GM19035 (cell line): ENCODE results near the gene FKBP1A.

Experiments
- ATAC-seq: cut with Tn5 transposase; IDR thresholded peaks from one replicate; pipeline ENCODE4 v1.9.1; 2021; ENCODE audit not compliant: unreplicated experiment

FKBP1A gene

DNA sequence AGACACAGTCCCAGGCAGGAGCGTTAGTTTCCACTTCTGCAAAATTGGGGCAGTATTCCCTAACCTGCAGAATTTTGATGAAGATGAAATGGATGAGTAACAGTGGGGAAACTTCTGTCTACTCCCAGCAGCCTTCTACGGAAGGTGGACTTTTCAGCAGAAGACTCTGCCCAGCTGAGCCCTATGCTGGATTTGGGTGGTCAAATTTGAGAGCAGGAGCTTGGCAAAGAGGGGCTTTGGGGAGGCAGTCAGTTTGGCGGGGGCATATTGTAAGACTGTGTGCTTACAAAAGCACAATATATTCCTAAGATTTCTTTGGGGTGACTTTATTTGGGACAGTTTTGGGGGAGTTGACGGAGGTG is 58.5 kb downstream of the FKBP1A start:
- no peak for ATAC-seq

GRCh38 chr20:1333462-1334369 is 59.1 kb downstream of the FKBP1A start:
- ATAC-seq: no peak

DNA sequence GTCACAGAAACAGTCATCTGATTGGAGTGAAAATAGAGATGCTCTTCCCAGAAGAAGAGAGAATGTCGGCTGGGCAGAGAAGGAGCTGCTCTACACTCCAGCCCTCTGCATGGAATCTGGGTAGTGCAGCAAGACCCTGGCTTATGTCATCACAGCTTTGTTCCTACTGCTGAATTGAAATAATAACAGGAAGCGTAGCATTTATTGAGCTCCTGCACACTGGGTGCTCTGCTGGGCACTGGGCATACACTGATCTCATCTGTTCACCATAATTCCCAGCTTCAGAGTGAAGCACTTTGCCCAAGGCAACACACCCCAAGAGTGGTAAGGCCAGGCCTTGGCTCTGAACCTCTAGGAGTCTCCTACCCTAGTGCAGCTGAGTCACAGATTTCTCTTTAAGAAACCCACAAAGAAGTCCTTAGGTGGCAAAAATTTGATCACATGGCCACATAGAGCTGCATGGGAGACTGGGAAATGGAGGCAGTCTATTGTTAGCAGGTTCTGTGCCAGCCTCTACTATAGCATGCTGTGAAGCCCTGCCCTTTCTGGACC is 60.0 kb downstream of the FKBP1A start:
- no peak for ATAC-seq

DNA sequence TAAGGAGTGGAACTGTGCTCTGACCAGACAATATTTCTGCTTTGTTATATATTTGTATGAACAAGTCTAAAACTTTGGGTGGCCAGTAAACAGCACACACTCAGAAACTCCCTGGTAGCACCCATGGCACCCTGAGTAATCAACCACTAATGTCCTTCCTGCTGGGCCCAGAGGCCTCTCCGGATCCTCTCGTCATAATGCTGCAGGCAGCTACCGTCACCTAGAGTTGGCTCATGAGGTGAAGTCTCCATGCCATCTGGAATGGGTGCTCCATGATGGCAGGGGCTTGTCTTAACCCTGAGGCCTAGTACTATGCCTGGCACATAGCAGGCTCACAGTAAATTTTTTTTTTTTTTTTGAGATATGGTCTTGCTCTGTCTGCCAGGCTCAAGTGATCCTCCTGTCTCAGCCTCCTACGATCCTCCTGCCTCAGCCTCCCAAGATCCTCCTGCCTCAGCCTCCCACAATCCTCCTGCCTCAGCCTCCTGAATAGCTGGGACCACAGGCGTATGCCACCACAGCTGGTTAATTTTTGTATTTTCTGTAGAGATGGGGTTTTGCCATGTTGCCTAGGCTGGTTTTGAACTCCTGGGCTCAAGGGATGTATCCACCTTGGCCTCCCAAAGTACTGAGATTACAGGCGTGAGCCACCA is 60.9 kb downstream of the FKBP1A start:
- ATAC-seq: no peak

DNA sequence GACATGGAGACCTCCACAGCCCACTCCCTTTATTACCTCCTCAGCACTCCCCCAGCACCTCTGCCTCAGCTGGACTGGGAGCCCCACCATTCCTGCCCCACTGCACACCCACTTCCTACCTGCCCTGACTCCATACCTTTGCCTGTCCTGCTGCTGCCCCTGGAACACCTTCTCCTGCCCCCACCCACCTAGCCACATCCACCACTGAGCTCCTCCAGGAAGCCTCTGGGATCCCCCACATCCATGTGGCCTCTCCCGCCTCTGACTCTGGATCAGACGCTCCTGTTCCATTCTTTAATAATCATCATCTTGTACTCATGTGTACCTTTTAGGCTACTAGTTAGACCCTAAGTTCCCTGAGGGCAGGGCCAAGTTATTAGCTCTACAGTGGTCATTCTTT is 61.8 kb downstream of the FKBP1A start:
- ATAC-seq: no peak

DNA sequence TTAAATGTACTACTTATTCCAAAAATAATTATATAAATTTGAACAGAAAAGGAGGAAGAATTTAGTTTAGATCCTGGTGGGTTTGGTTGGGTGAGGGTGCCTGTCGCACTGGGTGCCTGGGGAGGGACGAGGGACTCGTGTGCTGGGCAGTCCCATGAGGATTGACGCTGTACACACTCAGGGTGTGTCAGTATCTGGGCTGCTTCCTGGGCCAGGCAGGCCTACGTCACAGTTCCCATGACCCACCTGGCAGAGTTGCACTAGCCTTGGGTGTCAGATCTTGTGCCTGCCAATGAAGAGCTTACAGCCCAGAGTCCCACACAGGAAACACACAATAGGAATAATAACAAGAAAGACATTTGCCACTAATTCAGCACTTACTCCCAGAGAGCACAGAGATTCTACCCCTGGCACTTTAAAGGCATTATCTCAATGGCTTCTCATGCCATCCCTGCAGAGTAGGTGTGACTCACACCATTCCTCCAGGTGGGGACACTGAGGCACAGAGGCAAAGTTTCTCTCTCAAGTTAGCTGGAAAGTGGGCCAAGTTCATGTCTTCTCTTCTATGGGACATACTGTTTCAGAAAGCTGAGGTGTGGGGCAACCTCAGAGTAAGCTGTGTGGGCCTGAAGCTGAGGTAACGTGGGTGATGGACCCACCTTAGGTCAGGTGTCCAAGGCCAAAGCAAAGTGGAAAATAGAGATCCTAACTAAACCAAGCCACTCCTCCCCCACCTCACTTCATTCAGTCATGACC is 62.6 kb downstream of the FKBP1A start:
- no peak for ATAC-seq

- ATAC-seq: no peak
Observed at GRCh38 chr20:1328680-1329330, 64.0 kb downstream of the FKBP1A start, which contains the start of gene SDCBP2. Gene SDCBP2, minus strand, starts transcription at chr20:1329139. Its CDS starts 8,723 bp downstream, at chr20:1320416.

DNA sequence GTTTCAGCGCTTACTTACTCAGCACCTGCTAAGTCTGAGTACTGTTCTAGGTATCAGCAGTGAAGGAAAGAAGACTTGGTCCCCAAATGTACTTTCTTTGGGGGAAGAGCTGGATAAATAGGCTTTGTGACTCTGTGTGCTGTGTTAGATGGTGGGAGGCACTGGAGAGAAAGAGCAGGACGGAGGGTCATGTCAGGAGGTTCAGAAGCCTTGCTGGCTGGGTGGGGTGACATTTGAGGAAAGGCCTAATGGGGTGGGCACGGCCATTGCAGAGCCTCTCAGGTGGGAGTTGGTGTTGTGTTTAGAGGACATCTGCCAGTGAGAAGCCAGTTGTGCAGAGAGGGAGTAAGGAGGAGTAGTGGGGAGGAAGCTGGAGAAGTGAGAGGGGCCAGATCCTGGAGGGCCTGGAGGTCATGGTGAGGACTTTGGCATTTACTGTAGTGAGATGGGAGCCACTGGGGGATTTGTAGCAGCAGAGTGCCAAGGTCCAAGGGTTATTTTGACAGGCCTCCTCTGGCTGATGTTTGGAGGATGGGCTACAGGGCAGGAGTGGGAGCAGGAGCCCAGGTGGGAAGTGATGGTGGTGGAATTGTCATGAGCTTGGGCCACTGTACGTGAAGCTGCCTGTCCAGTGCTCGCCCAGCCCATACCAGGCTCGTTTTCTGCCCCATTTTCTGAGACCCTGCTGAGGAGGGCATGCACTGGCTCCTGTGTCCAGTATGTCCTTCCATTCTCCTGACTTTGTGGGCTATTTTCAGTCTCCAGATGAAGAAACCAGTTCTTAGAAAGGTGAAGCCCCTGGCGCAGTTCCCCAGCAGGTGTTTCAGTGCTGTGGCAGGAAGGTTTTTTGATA is 64.8 kb downstream of the FKBP1A start:
- ATAC-seq: no peak

DNA sequence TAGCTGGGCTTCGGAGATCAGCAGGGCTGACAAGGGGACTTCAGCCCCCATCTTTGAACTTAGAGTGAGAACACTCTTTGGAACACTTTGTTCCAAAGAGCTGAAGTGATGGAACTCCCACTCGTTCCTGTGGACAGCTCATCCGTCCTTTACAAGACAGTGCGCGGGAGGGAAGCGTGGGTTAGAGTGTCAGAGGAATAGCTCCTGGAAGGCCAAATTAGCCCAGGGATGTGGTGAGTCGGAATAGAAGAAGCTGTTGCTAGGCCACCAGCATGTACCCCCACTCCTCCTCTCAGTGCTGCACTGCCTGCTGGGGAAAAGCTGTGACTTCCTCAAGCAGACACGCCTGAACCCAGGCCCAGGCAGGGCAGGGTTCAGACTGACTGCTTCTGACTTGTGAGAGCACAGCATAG is 65.6 kb downstream of the FKBP1A start:
- no peak for ATAC-seq

DNA sequence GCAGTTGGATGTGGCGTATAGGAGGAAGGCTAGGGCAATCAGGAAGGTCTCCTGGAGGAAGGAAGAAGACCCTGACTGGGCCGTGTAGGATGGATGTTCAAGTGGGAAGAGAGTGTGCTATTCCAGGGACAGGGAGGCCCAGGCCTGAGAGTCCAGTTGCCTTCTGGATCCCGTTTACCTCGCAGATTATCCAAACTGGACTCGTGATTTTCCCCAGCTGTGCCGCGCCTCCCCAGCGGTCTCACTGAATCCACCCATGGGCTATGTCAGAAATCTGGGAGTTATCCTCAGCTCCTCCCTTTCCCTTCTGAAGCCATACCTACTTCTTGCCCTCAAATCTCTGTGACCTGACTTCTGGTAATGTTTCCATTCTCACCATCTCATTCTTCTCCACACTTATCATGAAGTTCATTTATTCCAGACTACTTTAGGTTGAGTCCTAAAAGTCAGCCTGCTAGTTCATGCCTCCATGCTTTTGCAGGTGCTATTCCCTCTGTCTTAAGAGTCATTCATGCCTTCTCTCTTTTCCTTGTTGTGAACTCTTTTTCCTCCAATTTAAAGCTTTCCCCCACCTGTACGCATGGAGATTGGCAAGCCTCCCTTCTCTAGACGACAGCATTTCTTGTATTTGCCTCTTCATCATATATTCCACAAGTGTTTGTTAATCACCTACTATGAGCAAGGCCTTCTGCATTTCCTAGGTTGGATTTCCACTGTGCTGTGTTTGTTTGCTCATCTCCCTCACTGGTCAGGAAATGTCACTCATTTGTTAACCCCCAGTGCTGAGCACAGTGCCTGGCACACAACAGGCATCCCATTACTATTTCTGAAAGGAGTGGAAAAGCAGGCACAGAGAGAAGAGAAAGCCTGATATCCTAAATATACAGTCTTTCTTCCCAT is 66.6 kb downstream of the FKBP1A start:
- ATAC-seq: no peak

DNA sequence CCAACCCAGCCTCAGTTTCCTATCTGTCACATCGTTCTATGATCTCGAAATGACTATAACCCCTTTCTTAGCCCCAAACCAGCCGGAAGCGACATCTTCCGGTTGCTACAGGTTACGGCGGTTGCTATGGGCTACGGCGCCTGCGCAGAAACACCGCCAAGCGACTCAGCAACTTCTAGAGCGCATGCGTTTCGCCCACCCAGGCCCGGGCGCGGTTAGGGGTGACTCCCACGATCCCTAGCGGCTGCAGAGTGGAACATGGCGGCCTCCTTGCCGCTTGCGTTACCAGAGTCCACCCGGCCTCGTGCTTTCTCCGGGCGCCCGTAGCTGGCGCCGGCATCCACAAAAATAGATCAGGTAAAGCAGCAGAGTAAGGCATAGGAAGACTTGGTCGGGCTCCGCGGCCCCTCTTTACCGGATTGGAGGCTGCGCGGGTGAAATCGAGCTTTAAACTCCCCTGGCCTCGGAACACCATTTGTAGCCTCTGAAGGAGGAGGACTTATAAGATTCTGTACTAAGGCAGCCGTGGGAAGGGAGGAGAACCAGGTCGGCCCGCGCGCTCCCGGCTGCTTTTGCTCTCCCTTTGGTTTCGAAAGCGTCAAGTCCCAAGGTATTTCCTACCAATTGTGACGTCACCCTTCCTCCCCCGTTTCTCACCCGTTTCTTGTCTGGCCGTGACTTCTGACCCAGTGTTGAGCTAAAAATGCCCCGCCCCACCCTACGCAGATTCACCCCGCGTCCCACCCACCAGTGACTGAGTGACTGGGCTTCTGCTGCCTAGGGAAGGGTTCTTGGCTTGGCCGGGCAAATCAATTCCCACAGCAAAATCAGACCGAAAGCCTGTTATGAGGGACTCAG is 67.5 kb downstream of the FKBP1A start:
- ATAC-seq: peak; percentile 92

DNA sequence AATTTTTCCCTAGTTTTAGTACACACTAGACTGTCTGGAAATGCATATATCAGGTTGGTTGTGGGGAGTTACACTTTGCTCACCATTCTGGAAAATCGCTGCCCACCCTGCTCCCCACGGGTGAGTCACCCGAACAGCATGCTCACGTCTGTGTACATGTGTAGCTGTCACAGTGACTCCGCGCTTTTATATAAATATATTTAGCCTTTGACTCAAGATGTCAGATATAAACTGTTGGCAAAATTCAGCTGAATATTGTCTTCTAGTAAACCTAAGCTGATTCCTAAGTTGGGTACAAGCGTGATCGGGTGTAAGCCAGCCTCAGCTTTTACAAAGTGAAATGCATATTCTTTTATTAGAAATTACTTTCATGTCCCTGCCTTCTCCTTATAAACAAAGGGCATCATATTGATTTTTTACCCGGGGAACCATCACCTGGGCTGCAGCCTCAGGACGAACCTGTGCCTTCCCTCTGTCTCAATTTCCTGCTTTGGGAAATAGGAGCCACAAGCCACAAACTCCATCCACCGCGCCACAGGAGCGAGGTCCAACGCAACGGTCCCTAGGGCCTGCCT is 68.2 kb downstream of the FKBP1A start:
- ATAC-seq: no peak

- ATAC-seq: no peak
Observed at GRCh38 chr20:1323830-1324597, 68.8 kb downstream of the FKBP1A start.

DNA sequence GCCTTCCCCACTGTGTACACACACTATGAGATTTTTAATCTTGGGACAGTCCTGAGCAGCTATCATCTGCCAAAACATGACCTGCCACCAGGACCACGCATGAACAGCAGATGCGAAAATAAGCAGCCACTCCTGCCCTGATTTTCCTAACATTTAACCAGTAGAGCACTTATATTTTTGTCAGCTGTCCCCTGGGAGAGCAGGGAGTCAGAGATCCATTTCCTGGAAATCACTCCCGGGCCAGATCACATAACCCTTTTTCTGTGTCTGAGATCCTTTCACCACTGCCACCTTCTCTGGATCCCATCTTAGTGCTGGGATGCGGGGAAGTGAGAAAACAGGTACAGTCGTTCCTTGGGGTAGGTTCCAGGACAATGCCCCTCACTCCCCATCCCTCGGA is 69.6 kb downstream of the FKBP1A start:
- ATAC-seq: no peak

GRCh38 chr20:1322511-1323245 is 70.2 kb downstream of the FKBP1A start:
- no peak for ATAC-seq

GRCh38 chr20:1321654-1321939 is 71.3 kb downstream of the FKBP1A start:
- no peak for ATAC-seq
